SJCRH30 (cell line): Measurements from ENCODE around the gene DBF4B. TPM values are rescaled to one million over a fixed set of nuclear protein-coding genes. Genes with fewer than 3 reads are reported as not detected.
"Not testable (repeated sequence)": the region's sequence is repeated elsewhere in the genome, so short reads cannot be mapped to it uniquely, and the experiment has no call there.

Experiments used
- DNase-seq, 2 experiments: peaks; one replicate each; pipeline ENCODE4 v3.0.0-alpha.2; 2015 to 2020
- H3K27ac ChIP-seq: fragments of 250-450 bp; sonication (Bioruptor Pico); 2 replicates; pipeline ENCODE4 v1.5.1; 2020; ENCODE audit warnings: mild to moderate bottlenecking, moderate library complexity
- H3K27me3 ChIP-seq: fragments of 250-450 bp; sonication (Bioruptor Pico); 2 replicates; pipeline ENCODE4 v1.5.1; 2020; ENCODE audit warnings: mild to moderate bottlenecking, moderate library complexity
- H3K36me3 ChIP-seq: fragments of 250-450 bp; sonication (Bioruptor Pico); 2 replicates; pipeline ENCODE4 v1.5.1; 2020; ENCODE audit warnings: mild to moderate bottlenecking, moderate library complexity
- H3K4me1 ChIP-seq: fragments of 250-450 bp; sonication (Bioruptor Pico); 2 replicates; pipeline ENCODE4 v1.5.1; 2020; ENCODE audit warnings: mild to moderate bottlenecking, moderate library complexity
- H3K4me3 ChIP-seq: fragments of 250-450 bp; sonication (Bioruptor Pico); 2 replicates; pipeline ENCODE4 v1.5.1; 2020; ENCODE audit warnings: mild to moderate bottlenecking, moderate library complexity
- H3K9me3 ChIP-seq: fragments of 250-450 bp; sonication (Bioruptor Pico); replicated peaks from 2 replicates; pipeline ENCODE4 v1.5.1; 2020; ENCODE audit warnings: mild to moderate bottlenecking, moderate library complexity
- total RNA-seq: library from RNA; depleted of rRNA; stranded (reverse); fragments of >200 nt; shearing (Covaris generic); gene quantifications from 2 replicates; pipeline ENCODE4 v1.2.3, GENCODE V29; 2014

The DBF4B gene
- total RNA-seq, 1 experiment from 2014 or later = 19.4 TPM

DNA sequence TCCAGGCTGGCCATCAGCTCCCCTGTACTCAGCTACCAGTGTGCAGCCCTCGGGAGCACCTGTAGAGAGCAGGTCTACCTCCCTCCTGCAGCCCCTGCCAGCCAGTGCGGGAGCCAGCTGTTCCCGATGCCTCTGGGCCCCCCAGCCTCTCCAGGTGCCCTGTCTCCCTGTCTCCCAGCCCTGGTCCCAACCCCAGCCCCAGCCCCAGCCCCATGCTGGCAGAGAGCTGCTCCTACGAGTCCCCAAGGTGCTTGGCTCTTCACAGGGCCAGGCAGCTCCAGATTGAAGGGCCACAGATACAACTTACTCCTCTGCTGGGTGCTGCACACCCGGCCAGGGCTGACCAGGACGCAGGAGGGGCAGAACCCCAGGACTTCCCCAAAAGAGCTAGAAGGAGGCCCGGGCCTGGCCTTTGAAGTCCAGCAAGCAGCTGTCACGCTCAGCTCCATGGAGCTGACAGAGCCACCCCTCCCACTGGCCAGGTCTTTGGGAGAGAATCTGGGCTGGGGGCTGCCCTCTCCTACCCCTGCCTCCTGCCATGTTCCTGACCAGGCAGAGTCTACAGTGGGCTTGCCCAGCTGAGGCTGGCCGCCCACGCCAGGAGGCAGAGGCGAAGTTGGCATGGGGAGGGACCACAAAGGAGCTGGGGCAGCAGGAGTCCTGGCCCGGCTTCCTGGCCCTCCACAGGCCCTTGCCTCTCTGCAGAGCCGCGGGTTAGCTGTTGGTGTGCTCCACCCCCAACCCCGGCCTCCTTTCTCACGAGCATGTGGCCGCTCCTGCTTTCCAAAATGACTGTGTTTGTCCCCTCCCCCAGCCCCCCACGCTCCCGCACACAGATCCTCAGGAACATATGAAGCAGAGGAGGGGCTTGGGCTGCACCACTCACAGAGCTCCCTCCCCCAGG, 40.9 kb downstream of the DBF4B start:
- Histone ChIP-seq H3K9me3 (no peaks in the 10 kb centered on the region), H3K36me3 (peaks cover 18% of the 10 kb centered on the region), H3K4me3 (no peak overlapping the region), H3K27me3 (no peaks in the 10 kb centered on the region), H3K27ac (no peak overlapping the region), H3K4me1 (no peaks in the 10 kb centered on the region)
- DNase-seq = no peak

DNA sequence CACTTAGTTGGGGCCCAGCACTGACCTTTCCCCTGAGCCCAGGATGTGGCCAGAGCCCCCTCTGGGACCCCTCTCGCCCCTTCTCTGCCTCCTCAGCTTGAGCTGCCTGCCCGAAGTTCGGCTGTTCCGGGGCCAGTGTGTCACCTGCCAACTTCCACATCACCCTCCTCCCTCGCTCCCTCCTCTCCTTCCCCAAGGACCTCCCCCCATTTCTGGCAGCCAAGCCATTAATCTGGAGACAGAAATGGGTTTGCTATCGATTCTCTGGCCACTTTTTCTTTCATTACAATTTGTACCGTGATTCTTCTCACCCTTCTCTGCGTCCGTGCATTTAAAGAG, 41.5 kb downstream of the DBF4B start:
- H3K4me1 ChIP-seq = no peaks in the 10 kb centered on the region
- H3K27ac ChIP-seq = no peak overlapping the region
- H3K36me3 ChIP-seq = peaks cover 18% of the 10 kb centered on the region
- H3K27me3 ChIP-seq = no peaks in the 10 kb centered on the region
- H3K9me3 ChIP-seq = no peaks in the 10 kb centered on the region
- DNase-seq = no peak
- H3K4me3 ChIP-seq = no peak overlapping the region

DNA sequence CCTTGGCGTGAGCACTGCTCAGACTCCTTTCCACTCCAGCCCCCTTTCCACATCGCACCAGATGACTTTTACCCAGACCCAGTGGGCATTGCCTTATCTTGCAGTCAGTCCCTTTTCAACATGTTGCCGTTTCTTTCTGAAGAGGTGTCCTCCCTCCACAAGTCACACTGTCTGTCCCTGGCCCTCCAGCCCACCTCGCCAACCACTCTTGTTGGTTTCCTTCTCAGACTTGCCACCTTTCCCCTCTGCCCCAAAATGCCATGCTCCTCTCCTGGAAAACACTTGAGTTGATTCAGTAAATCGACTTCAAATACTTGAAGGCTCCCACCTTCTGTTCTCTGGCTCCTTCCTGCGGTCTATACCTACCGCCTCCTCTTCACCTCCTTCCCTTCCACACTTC, 42.9 kb downstream of the DBF4B start:
- H3K9me3 ChIP-seq = no peaks in the 10 kb centered on the region
- no peak for DNase-seq
- H3K4me3 ChIP-seq = no peak overlapping the region
- no peaks in the 10 kb centered on the region for H3K4me1 ChIP-seq
- H3K27me3 ChIP-seq = no peaks in the 10 kb centered on the region
- no peak overlapping the region for H3K27ac ChIP-seq
- H3K36me3 ChIP-seq = peaks cover 18% of the 10 kb centered on the region

DNA sequence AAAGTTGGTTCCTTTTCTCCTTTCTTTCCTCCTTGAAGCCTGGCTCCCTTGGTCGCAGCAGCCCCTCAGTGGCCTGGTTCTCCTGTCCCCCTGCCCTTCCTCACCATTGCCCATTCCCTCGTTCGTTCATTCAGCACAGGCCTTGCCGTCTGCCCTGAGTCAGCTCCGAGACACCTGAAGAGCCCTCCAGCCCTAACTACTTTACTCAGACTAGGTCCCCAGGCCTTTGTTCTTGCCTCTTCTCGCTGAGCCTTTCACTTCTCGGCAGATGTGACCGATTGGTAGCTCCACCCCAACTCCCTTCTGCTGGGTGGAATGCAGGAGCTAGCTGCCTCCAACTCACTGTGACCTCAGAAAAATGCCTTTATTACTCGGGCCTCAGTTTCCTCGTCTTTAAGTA, 43.3 kb downstream of the DBF4B start:
- no peaks in the 10 kb centered on the region for H3K9me3 ChIP-seq
- no peak overlapping the region for H3K27ac ChIP-seq
- H3K4me1 ChIP-seq = no peaks in the 10 kb centered on the region
- H3K36me3 ChIP-seq = peaks cover 18% of the 10 kb centered on the region
- H3K27me3 ChIP-seq = no peaks in the 10 kb centered on the region
- no peak for DNase-seq
- H3K4me3 ChIP-seq = no peak overlapping the region

DNA sequence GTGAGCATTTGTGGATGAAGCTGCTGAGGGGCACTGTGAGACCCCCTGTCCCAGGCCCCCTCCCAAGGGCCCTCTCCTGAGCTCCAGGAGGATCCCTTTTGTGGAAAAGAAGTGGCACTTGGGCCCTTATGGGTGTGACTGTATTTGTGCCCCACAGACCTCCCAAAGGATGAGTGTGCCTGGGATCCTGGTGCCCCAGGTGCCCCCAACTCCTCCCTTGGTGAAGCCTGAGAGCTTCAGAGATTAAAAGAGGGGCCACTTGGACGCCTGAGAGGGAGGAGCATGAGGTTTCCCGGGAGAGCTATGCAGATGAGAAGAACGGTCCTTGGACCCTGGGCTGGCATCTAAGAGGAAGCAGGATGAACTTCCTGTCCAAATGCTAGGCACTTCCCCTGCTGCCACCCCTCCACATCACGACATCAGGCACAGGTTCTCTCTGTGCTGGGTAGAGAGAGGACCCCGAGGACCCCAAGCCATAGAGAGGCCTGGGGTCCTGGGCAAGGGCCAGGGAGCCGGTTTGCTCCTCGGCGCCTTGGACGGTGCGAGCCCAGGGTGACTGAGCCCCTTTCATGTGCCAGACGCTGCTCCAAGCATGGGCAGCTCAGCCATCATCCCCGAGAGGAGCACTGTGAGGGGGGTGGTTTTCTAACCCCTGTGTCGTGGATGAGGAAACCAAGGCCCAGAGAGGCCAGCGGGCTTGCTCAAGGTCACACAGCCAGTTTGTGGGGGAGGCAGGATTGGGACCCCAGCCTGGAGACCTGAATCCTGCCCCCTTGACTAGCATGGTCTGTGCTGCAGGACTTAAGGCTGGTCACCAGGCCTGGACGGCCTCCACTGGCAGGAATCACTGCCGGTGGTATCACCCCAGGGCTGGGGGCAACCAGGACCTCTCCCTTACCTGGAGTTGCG, 44.7 kb downstream of the DBF4B start:
- Histone ChIP-seq H3K4me1 (no peaks in the 10 kb centered on the region), H3K36me3 (peaks cover 9% of the 10 kb centered on the region; the same call in 1 of the 2 replicates), H3K27ac (no peak overlapping the region), H3K9me3 (no peaks in the 10 kb centered on the region), H3K4me3 (no peak overlapping the region), H3K27me3 (0 out of 2 replicates have a peak, but pooled peaks cover 3% of the 10 kb centered on the region)
- no peak for DNase-seq

DNA sequence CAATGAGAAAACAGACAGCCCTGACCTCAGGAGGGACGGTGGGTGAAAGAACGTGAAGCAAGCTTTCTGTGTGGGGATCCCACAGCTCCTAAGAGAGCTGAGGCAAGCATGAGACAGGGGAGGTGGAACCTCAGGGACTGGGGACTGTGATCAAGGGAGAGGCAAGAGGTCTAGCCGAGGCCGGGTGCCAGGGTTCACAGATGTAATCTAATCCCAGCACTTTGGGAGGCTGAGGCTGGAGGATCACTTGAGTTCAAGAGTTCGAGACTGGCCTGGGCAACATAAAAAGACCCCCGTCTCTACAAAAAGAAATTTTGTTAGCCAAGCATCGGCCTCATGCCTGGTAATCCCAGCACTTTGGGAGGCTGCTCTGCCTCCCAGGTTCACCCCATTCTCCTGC, 45.8 kb downstream of the DBF4B start:
- DNase-seq = no peak
- Histone ChIP-seq H3K9me3 (no peaks in the 10 kb centered on the region), H3K27me3 (0 out of 2 replicates have a peak, but pooled peaks cover 3% of the 10 kb centered on the region), H3K27ac (no peak overlapping the region), H3K4me3 (no peak overlapping the region), H3K4me1 (peaks cover under 1% of the 10 kb centered on the region; the same call in 1 of the 2 replicates), H3K36me3 (peaks cover 3% of the 10 kb centered on the region; the same call in 1 of the 2 replicates)

DNA sequence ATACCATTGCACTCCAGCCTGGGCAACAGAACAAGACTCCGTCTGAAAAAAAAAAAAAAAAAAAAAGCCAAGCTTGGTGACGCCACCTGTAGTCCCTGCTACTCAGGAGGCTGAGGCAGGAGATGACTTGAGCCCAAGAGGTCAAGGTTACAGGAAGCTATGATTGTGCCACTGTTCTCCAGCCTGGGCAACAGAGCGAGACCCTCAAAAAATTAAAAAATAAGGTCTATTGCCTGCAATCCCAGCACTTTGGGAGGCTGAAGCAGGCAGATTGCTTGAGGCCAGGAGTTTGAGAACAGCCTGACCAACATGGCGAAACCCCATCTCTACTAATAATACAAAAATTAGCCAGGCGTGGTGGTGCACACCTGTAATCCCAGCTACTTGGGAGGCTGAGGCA, 46.7 kb downstream of the DBF4B start:
- not testable (repeated sequence) for H3K27me3 ChIP-seq, H3K4me1 ChIP-seq, H3K9me3 ChIP-seq, H3K27ac ChIP-seq, DNase-seq, H3K36me3 ChIP-seq, H3K4me3 ChIP-seq

DNA sequence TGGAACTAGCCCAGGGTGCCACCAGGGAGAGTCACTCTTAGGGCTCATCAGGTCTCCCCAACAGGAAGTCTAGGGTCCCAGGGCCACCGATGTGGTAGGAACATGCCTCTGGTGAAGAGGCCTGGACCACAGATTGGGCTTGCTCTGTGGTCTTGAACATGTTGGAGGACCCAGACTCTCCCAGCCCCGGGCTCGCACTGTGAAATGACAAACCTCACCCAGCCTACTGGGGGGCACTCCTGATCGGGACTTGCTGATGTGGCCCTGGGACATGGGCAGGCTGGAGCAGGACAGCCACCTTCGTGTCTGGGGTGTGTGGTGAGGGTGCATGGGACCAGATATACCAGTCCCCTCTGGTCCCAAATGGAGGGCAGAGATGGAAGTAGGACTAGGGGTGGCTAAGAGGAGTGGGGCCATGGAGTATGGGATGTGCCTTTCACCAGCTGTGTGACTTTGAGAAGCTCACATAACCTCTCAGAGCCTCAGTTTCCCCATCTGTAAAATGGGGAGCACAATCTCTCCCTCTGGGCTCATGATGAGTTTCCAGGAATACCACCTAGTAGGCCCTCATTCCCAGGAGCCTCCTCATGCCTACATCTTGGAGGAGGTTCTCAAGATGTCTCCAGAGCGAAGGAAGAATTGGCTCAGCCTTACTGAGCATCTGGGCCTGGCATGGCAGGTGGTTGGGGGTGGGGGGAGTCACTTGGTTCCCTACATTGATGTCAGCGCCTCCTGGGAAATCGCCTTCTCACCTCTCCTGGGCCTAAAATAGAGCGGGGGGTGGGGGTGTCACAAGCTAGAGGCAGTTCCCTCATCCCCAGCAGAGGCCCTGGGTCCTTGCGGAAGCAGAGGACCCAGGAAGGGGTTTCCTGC, 48.8 kb downstream of the DBF4B start:
- H3K27me3 ChIP-seq = peaks cover 6% of the 10 kb centered on the region; the same call in 1 of the 2 replicates
- DNase-seq = no peak
- H3K4me3 ChIP-seq = no peak overlapping the region
- no peak overlapping the region for H3K27ac ChIP-seq
- no peaks in the 10 kb centered on the region for H3K36me3 ChIP-seq
- peaks cover 5% of the 10 kb centered on the region; the same call in 1 of the 2 replicates for H3K4me1 ChIP-seq
- no peaks in the 10 kb centered on the region for H3K9me3 ChIP-seq

DNA sequence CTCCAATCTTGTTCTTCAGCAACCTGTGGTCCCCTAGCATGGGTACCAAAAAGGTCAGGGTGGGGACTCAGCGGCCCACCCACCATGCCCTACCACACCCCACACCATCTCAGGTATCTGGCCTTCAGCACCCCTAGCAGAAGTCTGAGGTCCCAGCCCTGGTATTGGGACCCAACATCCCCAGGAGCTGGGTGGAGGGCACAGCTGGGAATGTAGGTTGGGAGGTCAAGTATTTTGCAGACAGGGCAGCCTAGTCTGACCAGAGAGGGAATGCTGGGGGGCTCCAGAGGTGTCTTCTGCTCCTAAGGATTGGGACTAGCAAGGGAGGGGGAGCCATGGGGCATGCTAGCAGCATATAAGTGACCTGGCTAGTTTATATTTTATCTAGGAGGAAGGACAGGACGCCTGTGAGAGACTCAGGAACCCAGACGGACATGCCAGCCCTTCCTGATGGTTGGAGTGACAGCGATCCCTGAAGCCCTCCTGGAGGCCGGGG, 49.5 kb downstream of the DBF4B start:
- Histone ChIP-seq H3K27me3 (peaks cover 6% of the 10 kb centered on the region; the same call in 1 of the 2 replicates), H3K4me1 (peaks cover 5% of the 10 kb centered on the region; the same call in 1 of the 2 replicates), H3K36me3 (no peaks in the 10 kb centered on the region), H3K9me3 (no peaks in the 10 kb centered on the region), H3K4me3 (no peak overlapping the region), H3K27ac (no peak overlapping the region)
- DNase-seq = no peak

DNA sequence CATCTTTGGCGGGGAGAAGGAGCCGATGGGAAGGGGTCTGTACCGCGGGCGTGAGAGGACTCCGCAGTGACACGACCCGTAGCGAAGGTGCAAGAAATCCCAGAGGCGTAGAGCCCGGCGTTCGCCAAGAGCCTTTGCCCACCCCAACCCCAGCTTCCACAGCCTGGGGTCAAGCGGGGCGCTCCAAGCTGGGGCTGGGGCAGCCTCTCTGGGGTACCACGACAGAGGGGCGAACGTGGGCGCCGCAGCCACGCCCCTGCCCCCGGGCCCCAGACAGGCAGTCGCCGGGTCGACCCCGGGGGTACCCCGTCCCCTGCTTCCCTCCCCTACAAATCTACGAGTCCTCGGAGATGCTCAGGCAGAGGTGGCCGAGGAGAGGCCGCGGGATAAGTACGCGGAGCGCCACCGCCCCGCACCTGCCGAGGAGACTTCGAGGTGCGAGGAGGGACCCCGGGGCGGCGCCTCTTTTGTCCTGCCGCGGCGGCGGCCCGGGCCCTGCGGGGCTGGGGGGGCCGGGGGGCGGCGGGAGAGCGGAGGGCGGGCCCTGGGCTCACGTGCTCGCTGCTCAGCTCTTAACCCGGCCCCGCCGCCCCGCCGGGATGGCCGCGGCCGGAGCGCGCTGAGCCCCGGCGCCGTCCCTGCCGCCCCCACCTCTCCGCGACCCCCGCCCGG, 50.1 kb downstream of the DBF4B start, which contains the start of gene ADAM11:
ADAM11 (plus strand) TSS at position 575 of the 672 bp plus-strand sequence. CDS start 212 bp downstream, outside the sequence.
- Histone ChIP-seq H3K27ac (no peak within 1 kb of the TSS), H3K27me3 (peaks cover 6% of the 10 kb centered on the region; the same call in 1 of the 2 replicates), H3K36me3 (no peaks in the 10 kb centered on the region), H3K9me3 (no peaks in the 10 kb centered on the region), H3K4me3 (peak within 1 kb of the TSS; percentile 54), H3K4me1 (peaks cover 5% of the 10 kb centered on the region; the same call in 1 of the 2 replicates)
- no peak for DNase-seq

DNA sequence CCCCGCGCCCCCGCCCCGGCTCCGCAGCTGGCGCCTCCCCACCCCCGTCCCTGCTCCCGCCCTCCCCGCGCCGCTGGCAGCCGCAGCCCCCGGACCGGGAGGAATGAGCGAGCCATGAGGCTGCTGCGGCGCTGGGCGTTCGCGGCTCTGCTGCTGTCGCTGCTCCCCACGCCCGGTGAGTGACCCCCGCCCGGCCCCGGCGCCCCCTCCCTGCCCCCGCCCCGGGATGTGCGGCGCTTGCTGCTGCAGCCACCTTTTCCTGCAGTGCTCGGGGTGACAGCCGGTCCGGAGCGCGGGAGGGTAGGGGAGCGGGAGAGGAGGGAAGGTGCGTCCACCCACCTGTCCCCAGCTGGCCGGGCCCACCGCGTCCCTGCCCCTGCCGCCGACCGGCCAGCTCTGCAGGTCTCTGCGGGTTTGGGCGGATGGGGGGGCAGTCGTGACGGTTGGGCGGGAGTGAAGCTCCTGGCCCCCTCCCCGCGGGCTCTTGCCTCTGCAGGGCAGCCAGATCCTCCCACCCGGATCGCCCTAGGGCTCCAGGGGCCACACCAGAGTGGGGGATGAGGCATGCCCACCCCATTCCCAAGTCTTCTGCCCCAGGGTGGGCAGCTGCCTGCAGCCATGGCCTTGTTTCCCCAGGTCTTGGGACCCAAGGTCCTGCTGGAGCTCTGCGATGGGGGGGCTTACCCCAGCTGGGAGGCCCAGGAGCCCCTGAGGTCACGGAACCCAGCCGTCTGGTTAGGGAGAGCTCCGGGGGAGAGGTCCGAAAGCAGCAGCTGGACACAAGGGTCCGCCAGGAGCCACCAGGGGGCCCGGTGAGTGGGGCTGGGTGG, 50.8 kb downstream of the DBF4B start:
- Histone ChIP-seq H3K4me1 (peaks cover 5% of the 10 kb centered on the region; the same call in 1 of the 2 replicates), H3K36me3 (no peaks in the 10 kb centered on the region), H3K27me3 (peaks cover 6% of the 10 kb centered on the region; the same call in 1 of the 2 replicates), H3K4me3 (peak overlapping the region; percentile 54), H3K9me3 (no peaks in the 10 kb centered on the region), H3K27ac (no peak overlapping the region)
- DNase-seq = peak in 1 of 2 experiments; percentile 46

DNA sequence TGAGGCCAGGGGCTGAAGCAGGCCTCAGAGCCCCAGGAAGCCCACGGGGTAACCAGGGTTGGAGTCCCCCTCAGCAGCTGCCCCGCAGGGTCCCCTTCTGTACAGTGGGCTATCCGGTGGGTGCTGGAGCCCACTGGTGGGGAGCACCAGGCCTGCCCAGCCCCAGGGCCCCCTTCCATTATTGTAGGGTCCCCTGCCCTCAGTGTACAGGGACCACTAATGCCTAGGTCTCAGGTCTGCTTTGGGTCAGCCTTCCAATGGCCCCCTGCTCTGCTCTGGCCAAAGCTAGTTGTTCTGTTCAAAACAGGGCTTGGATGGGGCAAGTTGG, 51.4 kb downstream of the DBF4B start:
- no peak for DNase-seq

More for the DNA sequence above, 51.4 kb downstream of the DBF4B start:
- H3K4me3 ChIP-seq = peak overlapping the region; percentile 54; the same call in 1 of the 2 replicates
- H3K27me3 ChIP-seq = peaks cover 6% of the 10 kb centered on the region; the same call in 1 of the 2 replicates
- H3K4me1 ChIP-seq = peaks cover 5% of the 10 kb centered on the region; the same call in 1 of the 2 replicates
- no peaks in the 10 kb centered on the region for H3K36me3 ChIP-seq
- H3K27ac ChIP-seq = no peak overlapping the region
- no peaks in the 10 kb centered on the region for H3K9me3 ChIP-seq
